Neural progenitor cell (in vitro differentiated cells): Measurements from ENCODE around the gene SNAP29.

ENCODE experiments used
- EZH2 ChIP-seq: fragments of 200-600 bp; sonication (generic); IDR thresholded peaks from 2 replicates; pipeline ENCODE4 v1.6.1; 2017; ENCODE audit warnings: antibody characterized with exemption, mild to moderate bottlenecking, moderate library complexity
- EZH2phosphoT487 ChIP-seq: fragments of 200-600 bp; sonication (generic); IDR thresholded peaks from 2 replicates; pipeline ENCODE4 v1.6.1; 2017; ENCODE audit warnings: antibody characterized with exemption
- TF ChIP-seq, protein P1 (sequence below): fragments of 200-600 bp; sonication (generic); IDR thresholded peaks from 2 replicates; pipeline ENCODE4 v1.5.1; 2017; ENCODE audit warnings: antibody characterized with exemption, mild to moderate bottlenecking

- TF ChIP-seq, protein P1, sequence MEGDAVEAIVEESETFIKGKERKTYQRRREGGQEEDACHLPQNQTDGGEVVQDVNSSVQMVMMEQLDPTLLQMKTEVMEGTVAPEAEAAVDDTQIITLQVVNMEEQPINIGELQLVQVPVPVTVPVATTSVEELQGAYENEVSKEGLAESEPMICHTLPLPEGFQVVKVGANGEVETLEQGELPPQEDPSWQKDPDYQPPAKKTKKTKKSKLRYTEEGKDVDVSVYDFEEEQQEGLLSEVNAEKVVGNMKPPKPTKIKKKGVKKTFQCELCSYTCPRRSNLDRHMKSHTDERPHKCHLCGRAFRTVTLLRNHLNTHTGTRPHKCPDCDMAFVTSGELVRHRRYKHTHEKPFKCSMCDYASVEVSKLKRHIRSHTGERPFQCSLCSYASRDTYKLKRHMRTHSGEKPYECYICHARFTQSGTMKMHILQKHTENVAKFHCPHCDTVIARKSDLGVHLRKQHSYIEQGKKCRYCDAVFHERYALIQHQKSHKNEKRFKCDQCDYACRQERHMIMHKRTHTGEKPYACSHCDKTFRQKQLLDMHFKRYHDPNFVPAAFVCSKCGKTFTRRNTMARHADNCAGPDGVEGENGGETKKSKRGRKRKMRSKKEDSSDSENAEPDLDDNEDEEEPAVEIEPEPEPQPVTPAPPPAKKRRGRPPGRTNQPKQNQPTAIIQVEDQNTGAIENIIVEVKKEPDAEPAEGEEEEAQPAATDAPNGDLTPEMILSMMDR: no peak
- TF ChIP-seq EZH2phosphoT487 (no peak), EZH2 (no peak)
These were observed 31.2 kb downstream of the SNAP29 start for GRCh38 chr22:20889904-20890540.
